ENCODE measurements around the gene PKN3.
"Not testable (repeated sequence)": the region's sequence is repeated elsewhere in the genome, so short reads cannot be mapped to it uniquely, and the experiment has no call there.

PKN3 gene

DNA sequence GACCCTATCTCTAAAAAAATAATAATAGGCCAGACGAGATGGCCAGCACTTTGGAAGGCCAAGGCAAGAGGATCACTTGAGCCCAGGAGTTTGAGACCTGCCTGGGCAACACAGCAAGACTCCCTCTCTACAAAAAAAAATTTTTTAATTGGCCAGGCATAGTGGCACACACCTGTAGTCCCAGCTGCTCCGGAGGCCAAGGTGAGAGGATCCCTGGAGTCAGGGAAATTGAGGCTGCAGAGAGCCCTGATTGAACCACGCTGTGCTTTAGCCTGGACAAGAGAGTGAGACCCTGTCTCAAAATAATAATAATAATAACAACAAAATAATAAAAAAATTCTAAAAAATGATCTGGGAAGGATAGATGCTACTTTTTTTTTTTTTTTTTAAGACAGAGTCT is 44.5 kb upstream of the PKN3 start:
- TF ChIP-seq, protein P1, sequence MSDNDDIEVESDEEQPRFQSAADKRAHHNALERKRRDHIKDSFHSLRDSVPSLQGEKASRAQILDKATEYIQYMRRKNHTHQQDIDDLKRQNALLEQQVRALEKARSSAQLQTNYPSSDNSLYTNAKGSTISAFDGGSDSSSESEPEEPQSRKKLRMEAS (IDR thresholded peaks at IDR 0.05; ENCODE audit: low read depth, low read length): no peak
- TF ChIP-seq, protein P2, sequence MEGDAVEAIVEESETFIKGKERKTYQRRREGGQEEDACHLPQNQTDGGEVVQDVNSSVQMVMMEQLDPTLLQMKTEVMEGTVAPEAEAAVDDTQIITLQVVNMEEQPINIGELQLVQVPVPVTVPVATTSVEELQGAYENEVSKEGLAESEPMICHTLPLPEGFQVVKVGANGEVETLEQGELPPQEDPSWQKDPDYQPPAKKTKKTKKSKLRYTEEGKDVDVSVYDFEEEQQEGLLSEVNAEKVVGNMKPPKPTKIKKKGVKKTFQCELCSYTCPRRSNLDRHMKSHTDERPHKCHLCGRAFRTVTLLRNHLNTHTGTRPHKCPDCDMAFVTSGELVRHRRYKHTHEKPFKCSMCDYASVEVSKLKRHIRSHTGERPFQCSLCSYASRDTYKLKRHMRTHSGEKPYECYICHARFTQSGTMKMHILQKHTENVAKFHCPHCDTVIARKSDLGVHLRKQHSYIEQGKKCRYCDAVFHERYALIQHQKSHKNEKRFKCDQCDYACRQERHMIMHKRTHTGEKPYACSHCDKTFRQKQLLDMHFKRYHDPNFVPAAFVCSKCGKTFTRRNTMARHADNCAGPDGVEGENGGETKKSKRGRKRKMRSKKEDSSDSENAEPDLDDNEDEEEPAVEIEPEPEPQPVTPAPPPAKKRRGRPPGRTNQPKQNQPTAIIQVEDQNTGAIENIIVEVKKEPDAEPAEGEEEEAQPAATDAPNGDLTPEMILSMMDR (IDR thresholded peaks at IDR 0.05; ENCODE audit: low read depth, low read length): no peak
- TF ChIP-seq POLR2A (IDR thresholded peaks at IDR 0.05; ENCODE audit: extremely low read depth, insufficient read length) (no peak), MYC (IDR thresholded peaks at IDR 0.05; ENCODE audit: low read depth, low read length) (no peak)
- no peak for DNase-seq (ENCODE audit: low read depth)
- no peak overlapping the region for H3K4me3 ChIP-seq (ENCODE audit: low read depth, low read length)

DNA sequence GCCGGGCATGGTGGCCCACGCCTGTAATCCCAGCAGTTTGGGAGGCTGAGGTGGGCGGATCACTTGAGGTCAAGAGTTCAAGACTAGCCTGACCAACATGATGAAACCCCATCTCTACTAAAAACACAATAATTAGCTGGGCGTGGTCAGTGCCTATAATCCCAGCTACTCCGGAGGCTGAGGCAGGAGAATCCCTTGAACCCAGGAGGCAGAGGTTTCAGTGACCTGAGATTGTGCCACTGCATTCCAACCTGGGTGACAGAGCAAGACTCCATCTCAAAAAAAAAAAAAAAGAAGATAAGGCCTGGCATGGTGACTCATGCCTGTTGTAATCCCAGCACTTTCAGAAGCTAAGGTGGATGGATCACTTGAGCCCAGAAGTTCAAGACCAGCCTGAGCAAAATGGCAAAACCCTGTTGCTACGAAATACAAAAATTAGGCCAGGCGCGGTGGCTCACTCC is 35.8 kb upstream of the PKN3 start:
- peak; percentile 42 for DNase-seq (ENCODE audit: low read depth)
- H3K4me3 ChIP-seq (ENCODE audit: low read depth, low read length): not testable (repeated sequence)

DNA sequence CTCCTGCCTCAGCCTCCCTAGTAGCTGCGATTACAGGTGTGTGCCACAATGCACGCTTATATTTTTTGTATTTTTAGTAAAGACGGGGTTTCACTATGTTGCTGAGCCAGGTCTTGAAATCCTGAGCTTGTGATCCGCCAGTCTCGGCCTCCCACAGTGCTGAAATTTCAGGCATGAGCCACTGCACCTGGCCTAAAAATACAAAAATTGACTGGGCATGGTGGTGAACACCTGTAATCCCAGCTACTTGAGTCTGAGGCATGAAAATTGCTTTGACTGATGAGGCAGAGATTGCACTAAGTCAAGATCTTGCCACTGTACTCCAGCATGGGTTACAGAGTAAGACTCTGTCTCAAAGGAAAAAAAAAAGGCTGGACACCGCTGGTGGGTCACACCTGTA is 32.5 kb upstream of the PKN3 start:
- no peak for DNase-seq (ENCODE audit: low read depth)
- no peak overlapping the region for H3K4me3 ChIP-seq (ENCODE audit: low read depth, low read length)
- TF ChIP-seq POLR2A (IDR thresholded peaks at IDR 0.05; ENCODE audit: extremely low read depth, insufficient read length): no peak
- TF ChIP-seq, protein P1 (IDR thresholded peaks at IDR 0.05; ENCODE audit: low read depth, low read length): no peak
- no peak for TF ChIP-seq MYC (IDR thresholded peaks at IDR 0.05; ENCODE audit: low read depth, low read length)
- TF ChIP-seq, protein P2 (IDR thresholded peaks at IDR 0.05; ENCODE audit: low read depth, low read length): no peak

DNA sequence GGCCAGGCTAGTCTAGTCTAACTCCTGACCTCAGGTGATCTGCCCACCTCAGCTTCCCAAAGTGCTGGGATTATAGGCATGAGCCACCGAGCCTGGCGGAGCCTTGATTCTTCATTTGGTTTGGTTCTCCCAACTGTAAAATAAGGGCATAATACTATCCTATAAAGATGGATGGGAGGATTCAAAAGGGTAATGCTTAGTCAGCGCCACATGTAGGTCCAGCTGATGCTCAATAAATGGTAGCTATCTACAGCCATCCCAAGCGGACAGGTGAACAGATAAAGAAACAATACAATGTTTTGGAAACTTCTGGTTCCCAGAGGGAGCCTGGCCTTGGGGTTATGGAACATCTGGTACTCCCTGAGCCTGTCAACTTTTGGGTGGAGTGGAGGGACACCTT is 26.9 kb upstream of the PKN3 start:
- no peak for TF ChIP-seq MYC (IDR thresholded peaks at IDR 0.05; ENCODE audit: low read depth, low read length)
- TF ChIP-seq, protein P1 (IDR thresholded peaks at IDR 0.05; ENCODE audit: low read depth, low read length): no peak
- TF ChIP-seq, protein P2 (IDR thresholded peaks at IDR 0.05; ENCODE audit: low read depth, low read length): no peak
- no peak for TF ChIP-seq POLR2A (IDR thresholded peaks at IDR 0.05; ENCODE audit: extremely low read depth, insufficient read length)
- H3K4me3 ChIP-seq (ENCODE audit: low read depth, low read length): no peak overlapping the region
- no peak for DNase-seq (ENCODE audit: low read depth)

DNA sequence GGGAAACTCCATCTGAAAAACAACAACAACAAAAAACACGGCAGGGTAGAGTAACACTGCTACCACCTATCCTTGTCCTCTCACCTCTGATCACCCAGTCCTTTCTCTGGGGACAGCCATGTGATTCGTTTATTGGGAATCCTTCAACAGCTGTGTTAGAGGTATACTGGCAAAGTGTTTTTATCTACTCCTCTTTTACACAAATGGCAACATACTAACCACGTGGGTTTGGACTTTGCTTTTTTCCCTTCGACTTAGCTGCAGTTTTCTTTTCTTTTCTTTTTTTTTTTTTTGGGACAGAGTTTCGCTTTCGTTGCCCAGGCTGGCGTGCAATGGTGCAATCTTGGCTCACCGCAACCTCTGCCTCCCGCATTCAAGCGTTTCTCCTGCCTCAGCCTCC is 24.5 kb upstream of the PKN3 start:
- TF ChIP-seq, protein P2 (IDR thresholded peaks at IDR 0.05; ENCODE audit: low read depth, low read length): no peak
- TF ChIP-seq MYC (IDR thresholded peaks at IDR 0.05; ENCODE audit: low read depth, low read length) (no peak), POLR2A (IDR thresholded peaks at IDR 0.05; ENCODE audit: extremely low read depth, insufficient read length) (no peak)
- TF ChIP-seq, protein P1 (IDR thresholded peaks at IDR 0.05; ENCODE audit: low read depth, low read length): no peak
- H3K4me3 ChIP-seq (ENCODE audit: low read depth, low read length): no peak overlapping the region
- no peak for DNase-seq (ENCODE audit: low read depth)

DNA sequence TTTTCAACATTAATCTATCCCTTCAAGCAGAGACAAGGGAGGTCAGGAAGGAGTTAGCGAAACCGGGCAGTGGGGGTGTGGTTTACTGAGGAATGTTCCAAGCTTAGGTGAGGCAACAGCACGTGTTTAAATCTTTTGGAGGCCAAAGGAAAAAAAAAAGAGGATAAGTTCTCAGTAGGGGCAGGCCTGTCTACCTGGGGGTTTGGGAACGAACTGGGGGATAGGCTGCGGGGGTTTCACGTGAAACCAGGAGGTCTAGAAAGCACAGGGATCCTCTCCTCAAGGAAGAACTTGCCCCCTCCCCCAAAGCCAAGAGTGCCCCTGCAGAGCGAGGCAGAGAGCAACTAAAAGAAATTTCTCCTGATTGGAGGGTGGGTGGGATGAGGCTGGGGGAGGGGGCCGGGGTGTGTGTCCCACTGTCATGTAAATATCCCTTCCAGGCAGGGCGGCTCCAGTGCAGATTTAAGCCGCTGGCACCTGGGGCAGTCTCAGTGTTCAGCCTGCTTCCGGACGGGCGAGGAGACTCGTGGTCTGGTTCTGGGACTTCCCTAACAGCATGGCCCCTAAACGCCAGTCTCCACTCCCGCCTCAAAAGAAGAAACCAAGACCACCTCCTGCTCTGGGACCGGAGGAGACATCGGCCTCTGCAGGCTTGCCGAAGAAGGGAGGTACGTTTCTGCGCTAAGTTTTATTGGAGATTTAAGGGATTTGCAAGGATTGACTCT is 18.8 kb upstream of the PKN3 start:
- TF ChIP-seq, protein P1 (IDR thresholded peaks at IDR 0.05; ENCODE audit: low read depth, low read length): peak; percentile 72
- TF ChIP-seq POLR2A (IDR thresholded peaks at IDR 0.05; ENCODE audit: extremely low read depth, insufficient read length) (no peak), MYC (IDR thresholded peaks at IDR 0.05; ENCODE audit: low read depth, low read length) (peak; percentile 79)
- peak overlapping the region; percentile 92 for H3K4me3 ChIP-seq (ENCODE audit: low read depth, low read length)
- peak; percentile 77 for DNase-seq (ENCODE audit: low read depth)

DNA sequence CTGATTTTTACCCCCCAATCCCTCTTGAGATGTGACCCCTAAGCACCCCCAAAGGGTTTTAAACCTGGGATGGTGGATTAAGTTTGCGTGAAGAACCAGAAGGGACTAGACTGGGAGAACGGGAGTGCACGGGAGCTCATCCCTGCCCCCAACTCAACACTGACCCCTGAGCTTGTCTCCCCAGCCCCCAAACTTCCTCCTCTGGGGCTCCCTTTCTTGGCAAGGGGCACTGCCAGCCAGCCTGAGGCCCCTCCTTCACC is 18.3 kb upstream of the PKN3 start:
- TF ChIP-seq, protein P2 (IDR thresholded peaks at IDR 0.05; ENCODE audit: low read depth, low read length): no peak
- TF ChIP-seq MYC (IDR thresholded peaks at IDR 0.05; ENCODE audit: low read depth, low read length): no peak
- TF ChIP-seq, protein P1 (IDR thresholded peaks at IDR 0.05; ENCODE audit: low read depth, low read length): no peak
- TF ChIP-seq POLR2A (IDR thresholded peaks at IDR 0.05; ENCODE audit: extremely low read depth, insufficient read length): no peak
- peak overlapping the region; percentile 92 for H3K4me3 ChIP-seq (ENCODE audit: low read depth, low read length)

More for the DNA sequence above, 18.3 kb upstream of the PKN3 start:
- no peak for DNase-seq (ENCODE audit: low read depth)

Measured in NB4 (cell line).